ENCODE measurements around the gene CCBE1.

Gene CCBE1

GRCh38 chr18:59382383-59382782 is 314.8 kb downstream of the CCBE1 start:
- DNase-seq, result no peak

GRCh38 chr18:59381949-59382348 is 315.3 kb downstream of the CCBE1 start:
- DNase-seq, result no peak

All from NCI-H2107 (cell line).